Colon (tissue), 2 donors: ENCODE measurements around the gene TXNDC17.
"Not testable (repeated sequence)": the region's sequence is repeated elsewhere in the genome, so short reads cannot be mapped to it uniquely, and the experiment has no call there.

Experiments
- FAIRE-seq: peaks from 2 replicates; lab custom pipeline; 2012; peaks lifted over from hg19 to GRCh38; lab: Jason Lieb, UNC
- donor health status: control.
- donor health status: control.

Gene TXNDC17

GRCh38 chr17:6684460-6684783 lies 43.6 kb downstream of the TXNDC17 start:
- FAIRE-seq = no peak

GRCh38 chr17:6684881-6685767 lies 44.3 kb downstream of the TXNDC17 start:
- no peak for FAIRE-seq

GRCh38 chr17:6686026-6686425 lies 45.2 kb downstream of the TXNDC17 start:
- FAIRE-seq = no peak

GRCh38 chr17:6688944-6689343 lies 48.1 kb downstream of the TXNDC17 start:
- FAIRE-seq = no peak

DNA sequence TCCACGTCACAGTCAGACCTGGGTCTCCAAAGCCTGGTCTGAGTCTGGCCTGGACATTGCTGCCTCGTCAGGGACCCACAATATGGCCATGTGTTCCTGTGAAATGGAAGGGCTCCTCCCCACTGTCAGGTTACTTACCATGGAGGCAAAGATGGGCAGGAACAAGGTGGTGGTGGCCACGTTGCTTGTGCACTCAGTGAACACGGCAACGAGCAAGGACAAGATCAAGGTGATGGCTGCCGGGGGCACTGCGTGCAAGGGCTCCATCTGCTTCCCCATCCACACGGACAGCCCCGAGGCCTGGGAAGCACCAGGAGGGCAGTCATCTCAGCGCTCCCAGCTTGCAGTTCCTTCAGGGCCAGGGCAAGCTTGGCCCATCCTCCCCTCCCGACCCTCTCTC lies 49.8 kb downstream of the TXNDC17 start:
- no peak for FAIRE-seq

DNA sequence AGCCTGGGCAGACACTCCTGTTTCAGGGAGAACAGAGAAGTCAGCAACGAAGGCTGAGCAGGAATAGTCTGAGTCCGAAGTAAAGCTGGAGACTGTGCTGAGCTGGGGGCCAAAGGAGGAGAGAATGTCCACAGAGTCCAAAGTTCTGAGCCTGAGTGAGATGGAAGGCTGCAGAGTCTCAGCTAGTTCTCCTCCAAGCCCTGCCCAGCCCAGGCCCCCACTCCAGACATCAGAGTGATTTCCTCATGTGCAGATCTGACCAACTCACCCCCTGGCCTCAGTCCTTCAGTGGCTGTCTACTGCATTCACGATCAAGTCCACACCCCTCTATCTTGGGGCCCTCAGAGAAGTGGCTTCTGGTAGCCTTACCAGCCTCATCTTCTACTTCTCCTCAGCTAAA lies 50.7 kb downstream of the TXNDC17 start:
- FAIRE-seq = no peak

DNA sequence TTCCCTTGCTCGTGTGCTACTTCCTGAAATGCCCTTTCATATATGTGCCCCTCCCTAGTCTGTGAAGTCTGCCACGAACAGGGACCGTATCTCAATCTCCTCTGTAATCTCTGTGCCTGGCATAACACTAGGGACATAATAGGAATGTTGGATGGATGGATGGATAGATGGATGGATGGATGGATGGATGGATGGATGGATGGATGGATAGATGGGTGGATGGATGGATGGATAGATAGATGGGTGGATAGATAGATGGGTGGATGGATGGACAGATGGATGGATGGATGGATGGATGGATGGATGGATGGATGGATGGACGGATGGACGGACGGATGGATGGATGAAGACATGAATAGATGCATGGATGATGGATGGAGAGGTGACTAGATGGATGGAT lies 51.1 kb downstream of the TXNDC17 start:
- not testable (repeated sequence) for FAIRE-seq
